Thoracic aorta (tissue), 2 donors: Measurements from ENCODE around the gene ZBED5. TPM values are rescaled to one million over a fixed set of nuclear protein-coding genes. Genes with fewer than 3 reads are reported as not detected.
A peak's percentile ranks its signal among the peaks of the same experiment; 100 is the strongest.

Experiments
- ATAC-seq: fragments of 150-250 bp; one replicate; pipeline ENCODE4 v1.8.0; 2017; ENCODE audit warnings: low read depth; ENCODE audit not compliant: insufficient number of reproducible peaks, low FRiP score
- DNase-seq: peaks from one replicate; pipeline ENCODE4 v3.0.0-alpha.2; 2020; ENCODE audit warnings: low spot score
- H3K27ac ChIP-seq, 2 donors: fragments of 200-600 bp; sonication (generic); 1 replicate in 1 of 2; 2 replicates in 1 of 2; pipeline ENCODE4 v1.5.1; 2016; ENCODE audit warnings: mild to moderate bottlenecking in 2 of 2, moderate library complexity in 2 of 2
- H3K27me3 ChIP-seq: fragments of 200-600 bp; sonication (generic); replicated peaks from 2 replicates; pipeline ENCODE4 v1.6.0; 2016; ENCODE audit warnings: mild to moderate bottlenecking; ENCODE audit not compliant: insufficient read depth
- H3K36me3 ChIP-seq: fragments of 200-600 bp; sonication (generic); one replicate; pipeline ENCODE4 v1.5.1; 2016
- H3K4me1 ChIP-seq, 2 donors: fragments of 200-600 bp; sonication (generic); 1 replicate in 1 of 2; 2 replicates in 1 of 2; pipeline versions ENCODE4 v1.5.1 to v1.6.0; 2016; ENCODE audit warnings: low read depth in 2 of 2, mild to moderate bottlenecking in 1 of 2; ENCODE audit not compliant: control insufficient read depth in 1 of 2
- H3K4me3 ChIP-seq: fragments of 200-600 bp; sonication (generic); 2 replicates; pipeline ENCODE4 v1.5.1; 2016; ENCODE audit warnings: mild to moderate bottlenecking
- H3K9me3 ChIP-seq: fragments of 200-600 bp; sonication (generic); 2 replicates; pipeline ENCODE4 v1.5.1; 2016
- total RNA-seq, 2 donors: library from RNA; depleted of rRNA; stranded (reverse); fragments of >200 nt; gene quantifications; one replicate each; pipeline versions ENCODE4 v1.1.0 to v1.2.3, GENCODE V29; 2016
- TF ChIP-seq, protein P1 (sequence below): fragments of 200-600 bp; sonication (generic); IDR thresholded peaks from one replicate; pipeline ENCODE4 v1.5.1; 2019; ENCODE audit warnings: antibody characterized with exemption

The ZBED5 gene
- total RNA-seq, 2 donors from 2014 or later = 37.4 to 39.7 TPM

DNA sequence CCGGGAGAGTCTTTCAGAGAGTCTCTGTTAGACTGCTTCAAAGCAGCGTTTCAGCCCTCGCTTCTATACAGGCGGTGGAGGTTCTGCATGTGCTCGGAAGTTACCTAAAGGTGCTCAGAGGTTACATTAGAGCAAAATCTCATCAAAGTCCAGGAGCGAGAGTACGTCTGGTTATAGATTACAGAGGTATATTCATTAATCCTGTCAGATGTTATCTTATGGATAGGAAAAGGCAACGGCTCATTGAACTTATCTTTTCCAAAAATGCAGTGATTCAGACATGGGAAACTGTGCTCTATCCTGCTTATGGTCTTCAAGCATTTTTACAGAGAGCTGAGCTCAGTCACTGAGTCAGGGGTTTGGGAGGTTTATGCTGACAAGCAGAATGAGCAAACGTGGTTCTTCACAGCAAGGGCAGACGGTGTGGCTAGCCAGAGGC lies 9.1 kb upstream of the ZBED5 start:
- peak overlapping the region; percentile 67 to 74 for H3K27ac ChIP-seq
- no peak for DNase-seq
- TF ChIP-seq, protein P1, sequence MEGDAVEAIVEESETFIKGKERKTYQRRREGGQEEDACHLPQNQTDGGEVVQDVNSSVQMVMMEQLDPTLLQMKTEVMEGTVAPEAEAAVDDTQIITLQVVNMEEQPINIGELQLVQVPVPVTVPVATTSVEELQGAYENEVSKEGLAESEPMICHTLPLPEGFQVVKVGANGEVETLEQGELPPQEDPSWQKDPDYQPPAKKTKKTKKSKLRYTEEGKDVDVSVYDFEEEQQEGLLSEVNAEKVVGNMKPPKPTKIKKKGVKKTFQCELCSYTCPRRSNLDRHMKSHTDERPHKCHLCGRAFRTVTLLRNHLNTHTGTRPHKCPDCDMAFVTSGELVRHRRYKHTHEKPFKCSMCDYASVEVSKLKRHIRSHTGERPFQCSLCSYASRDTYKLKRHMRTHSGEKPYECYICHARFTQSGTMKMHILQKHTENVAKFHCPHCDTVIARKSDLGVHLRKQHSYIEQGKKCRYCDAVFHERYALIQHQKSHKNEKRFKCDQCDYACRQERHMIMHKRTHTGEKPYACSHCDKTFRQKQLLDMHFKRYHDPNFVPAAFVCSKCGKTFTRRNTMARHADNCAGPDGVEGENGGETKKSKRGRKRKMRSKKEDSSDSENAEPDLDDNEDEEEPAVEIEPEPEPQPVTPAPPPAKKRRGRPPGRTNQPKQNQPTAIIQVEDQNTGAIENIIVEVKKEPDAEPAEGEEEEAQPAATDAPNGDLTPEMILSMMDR = no peak
- H3K9me3 ChIP-seq = no peaks in the 10 kb centered on the region
- peak overlapping the region; percentile 37 for H3K4me3 ChIP-seq
- H3K27me3 ChIP-seq = no peaks in the 10 kb centered on the region
- peak; percentile 48 for ATAC-seq
- H3K36me3 ChIP-seq = no peaks in the 10 kb centered on the region
- H3K4me1 ChIP-seq = peaks cover 48 to 67% of the 10 kb centered on the region in 2 donors

DNA sequence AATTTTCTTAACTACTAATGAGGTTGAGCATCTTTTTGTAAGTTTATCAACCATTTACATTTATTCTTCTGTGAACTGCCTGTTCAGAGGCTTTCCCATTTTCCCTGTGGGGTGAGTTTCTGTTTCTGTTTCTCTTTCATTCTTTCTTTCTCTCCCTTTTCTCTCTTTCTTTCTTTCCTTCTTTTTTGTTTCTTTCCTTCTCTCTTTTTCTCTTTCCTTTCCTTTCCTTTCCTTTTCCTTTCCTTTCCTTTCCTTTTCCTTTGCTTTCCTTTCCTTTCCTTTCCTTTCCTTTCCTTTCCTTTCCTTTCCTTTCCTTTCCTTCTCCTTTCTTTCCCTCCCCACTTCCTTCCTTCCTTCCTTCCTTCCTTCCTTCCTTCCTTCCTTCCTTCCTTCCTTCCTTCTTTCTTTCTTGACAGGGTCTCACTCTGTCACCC lies 8.0 kb upstream of the ZBED5 start:
- peaks cover 49 to 73% of the 10 kb centered on the region in 2 donors for H3K4me1 ChIP-seq
- H3K27ac ChIP-seq = peak overlapping the region; percentile 67 to 74

DNA sequence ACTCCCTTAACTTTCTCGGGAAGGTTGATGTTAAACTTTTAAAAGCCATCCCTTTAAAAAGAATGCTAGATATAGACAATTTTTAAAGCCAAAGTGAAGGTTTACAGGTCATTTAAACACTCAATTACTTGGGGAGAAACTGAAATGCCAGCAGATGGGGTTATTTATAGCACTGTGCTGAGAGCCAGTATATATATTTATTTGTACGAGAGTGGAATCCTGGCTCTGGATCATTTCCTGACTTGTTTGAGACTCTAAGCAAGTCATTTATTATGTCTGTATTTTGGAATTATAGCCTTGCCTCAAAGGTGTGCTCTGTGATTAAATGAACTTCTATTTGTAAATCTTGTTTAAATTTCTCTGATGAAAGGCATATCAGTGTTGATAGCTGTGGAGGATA lies 6.8 kb upstream of the ZBED5 start:
- Histone ChIP-seq H3K27me3 (no peaks in the 10 kb centered on the region), H3K4me3 (peak overlapping the region; percentile 36), H3K9me3 (no peaks in the 10 kb centered on the region), H3K4me1 (peaks cover 51 to 84% of the 10 kb centered on the region in 2 donors), H3K27ac (peak overlapping the region; percentile 70 to 98), H3K36me3 (no peaks in the 10 kb centered on the region)
- ATAC-seq (no peak), DNase-seq (no peak)
- TF ChIP-seq, protein P1 = no peak

More for the DNA sequence above, 8.0 kb upstream of the ZBED5 start:
- no peak for DNase-seq
- H3K27me3 ChIP-seq = no peaks in the 10 kb centered on the region
- H3K9me3 ChIP-seq = no peaks in the 10 kb centered on the region
- no peak for ATAC-seq
- H3K4me3 ChIP-seq = no peak overlapping the region
- H3K36me3 ChIP-seq = no peaks in the 10 kb centered on the region
- TF ChIP-seq, protein P1 = no peak

DNA sequence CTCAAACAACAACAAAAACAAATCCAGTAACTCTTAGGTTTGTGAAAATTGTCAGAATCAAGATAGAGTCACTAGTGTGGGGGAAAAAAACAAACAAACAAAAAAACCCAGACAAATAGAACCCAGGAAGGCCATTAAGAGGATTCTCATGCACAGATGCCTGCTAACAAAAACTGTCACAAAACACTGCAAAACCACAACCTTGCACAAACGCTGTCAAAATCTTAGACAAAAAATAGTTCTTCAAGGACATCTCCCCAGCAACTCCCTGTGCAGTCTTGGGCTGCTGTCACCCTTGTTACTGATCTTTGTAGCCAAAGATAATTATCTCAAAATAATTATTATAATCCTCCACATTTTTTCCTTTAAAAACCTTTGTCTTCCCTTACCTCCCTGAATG lies 4.6 kb upstream of the ZBED5 start:
- ATAC-seq (no peak), DNase-seq (no peak)
- Histone ChIP-seq H3K27me3 (no peaks in the 10 kb centered on the region), H3K4me1 (peaks cover 42 to 70% of the 10 kb centered on the region in 2 donors), H3K36me3 (no peaks in the 10 kb centered on the region), H3K9me3 (no peaks in the 10 kb centered on the region), H3K4me3 (no peak overlapping the region), H3K27ac (peak overlapping the region; percentile 72 to 98)
- TF ChIP-seq, protein P1 = no peak

DNA sequence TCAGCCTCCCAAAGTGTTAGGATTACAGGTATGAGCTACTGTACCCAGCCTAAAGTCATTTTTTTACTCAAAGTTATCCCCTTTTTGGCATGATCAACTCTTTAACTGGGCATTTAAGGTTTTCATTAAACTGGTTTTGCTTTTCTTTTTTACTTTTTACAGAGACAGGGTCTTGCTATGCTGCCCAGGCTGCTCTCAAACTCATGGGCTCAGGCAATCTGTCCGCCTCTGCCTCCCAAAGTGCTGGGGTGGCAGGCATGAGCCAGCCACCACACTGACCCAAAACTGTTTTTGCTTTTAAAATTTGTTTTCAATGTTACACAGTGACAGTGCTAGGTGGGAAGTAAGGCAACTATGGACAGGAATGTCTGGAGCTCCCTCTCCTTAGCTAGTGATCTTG lies 3.9 kb upstream of the ZBED5 start:
- Histone ChIP-seq H3K36me3 (no peaks in the 10 kb centered on the region), H3K27ac (peak overlapping the region; percentile 72 to 98), H3K27me3 (no peaks in the 10 kb centered on the region), H3K9me3 (no peaks in the 10 kb centered on the region), H3K4me1 (peaks cover 39 to 64% of the 10 kb centered on the region in 2 donors), H3K4me3 (no peak overlapping the region)
- DNase-seq (no peak), ATAC-seq (no peak)
- TF ChIP-seq, protein P1 = no peak
